Left lung (tissue), 10 donors: ENCODE results near the gene IQCN. TPM values are rescaled to one million over a fixed set of nuclear protein-coding genes. Genes with fewer than 3 reads are reported as not detected.
A peak's percentile ranks its signal among the peaks of the same experiment; 100 is the strongest.

Experiments
- ATAC-seq: fragments of 200-7000 bp; cut with Tn5 transposase; one replicate; pipeline ENCODE4 v1.9.1; 2020; ENCODE audit warnings: moderate library complexity
- DNase-seq, 4 donors: peaks; one replicate each; pipeline ENCODE4 v3.0.0-alpha.2; 2013 to 2020
- H3K27ac ChIP-seq, 2 donors: fragments of 200-600 bp; sonication (generic) in 1 of 2; one replicate each; pipeline versions ENCODE4 v1.5.0 to v1.8.0; 2020 to 2021
- H3K27me3 ChIP-seq, 2 donors: fragments of 200-600 bp; sonication (generic) in 1 of 2; one replicate each; pipeline versions ENCODE4 v1.5.0 to v1.8.0; 2020 to 2021
- H3K36me3 ChIP-seq, 2 donors: fragments of 200-600 bp; sonication (generic) in 1 of 2; one replicate each; pipeline versions ENCODE4 v1.5.0 to v1.8.0; 2020 to 2021
- H3K4me1 ChIP-seq, 2 donors: fragments of 200-600 bp; one replicate each; pipeline ENCODE4 v1.8.0; 2021
- H3K4me3 ChIP-seq, 2 donors: fragments of 200-600 bp; sonication (generic) in 1 of 2; one replicate each; pipeline versions ENCODE4 v1.5.0 to v1.8.0; 2020 to 2021; ENCODE audit warnings: mild to moderate bottlenecking in 1 of 2
- H3K9me3 ChIP-seq, 2 donors: fragments of 200-600 bp; sonication (generic) in 1 of 2; one replicate each; pipeline versions ENCODE4 v1.5.0 to v1.8.0; 2020 to 2021
- CTCF ChIP-seq, 2 donors: fragments of 200-600 bp; sonication (generic) in 1 of 2; IDR thresholded peaks; one replicate each; pipeline versions ENCODE4 v1.5.0 to v1.8.0; 2021; ENCODE audit warnings: antibody characterized with exemption in 2 of 2
- intact Hi-C, 2 donors: fragments of 100-400 bp; cut with DNase I; formaldehyde crosslinking; loops; one replicate each; pipeline versions ENCODE4 v1.11.2 to v1.14.2; 2022
- polyA plus RNA-seq, 6 donors: library from polyadenylated mRNA; unstranded; fragments of 120-200 nt; gene quantifications; one replicate each; pipeline ENCODE4 v1.2.1, GENCODE V29; 2013; ENCODE audit not compliant: insufficient read length in 6 of 6
- total RNA-seq, 2 donors: library from RNA; stranded (reverse); fragmentation: NEBNext Ultra II Directional; extraction: Animal tissue kit (Norgen Biotek cat#: 25700); gene quantifications; one replicate each; pipeline ENCODE4 v1.2.1, GENCODE V29; 2021
- donor health status: DM: no; HTN: yes; CAD: no.
- donor health status: DM: no; HTN: no; CAD: no.

IQCN gene
- total and polyA plus RNA-seq, 8 donors, result 3.0 to 12.7 (median 6.8) TPM

- ATAC-seq, result no peak
- no peak for DNase-seq
- no peak overlapping the region for H3K27ac ChIP-seq
- no peak for TF ChIP-seq CTCF (IDR thresholded peaks at IDR 0.05)
- intact Hi-C loops, result no loop called here
- peaks cover 7 to 18% of the 10 kb centered on the region in 2 donors for H3K4me1 ChIP-seq
- no peaks in the 10 kb centered on the region for H3K9me3 ChIP-seq
- no peak overlapping the region for H3K4me3 ChIP-seq
- H3K27me3 ChIP-seq, result peaks cover 6 to 96% of the 10 kb centered on the region in 2 donors
- no peaks in the 10 kb centered on the region for H3K36me3 ChIP-seq
Measured at GRCh38 chr19:18225355-18225701, 48.9 kb downstream of the IQCN start.

- H3K27ac ChIP-seq, result peak overlapping the region in 1 of 2 donors; percentile 4
- intact Hi-C loops, result no loop called here
- peaks cover 7 to 18% of the 10 kb centered on the region in 2 donors for H3K4me1 ChIP-seq
- H3K27me3 ChIP-seq, result peaks cover 6 to 96% of the 10 kb centered on the region in 2 donors
- no peaks in the 10 kb centered on the region for H3K9me3 ChIP-seq
- DNase-seq, result peak; percentile 93 to 98 (median 95)
- no peak for TF ChIP-seq CTCF (IDR thresholded peaks at IDR 0.05)
- H3K4me3 ChIP-seq, result peak overlapping the region; percentile 34 to 49
- no peaks in the 10 kb centered on the region for H3K36me3 ChIP-seq
- ATAC-seq, result peak; percentile 99
Measured at GRCh38 chr19:18224525-18225354, 49.5 kb downstream of the IQCN start.

GRCh38 chr19:18223860-18224524 lies 50.3 kb downstream of the IQCN start:
- TF ChIP-seq CTCF (IDR thresholded peaks at IDR 0.05), result no peak
- DNase-seq, result peak in 2 of 4 donors; percentile 54 to 86
- Histone ChIP-seq H3K27me3 (peaks cover 6 to 91% of the 10 kb centered on the region in 2 donors), H3K4me3 (peak overlapping the region; percentile 34 to 49), H3K36me3 (no peaks in the 10 kb centered on the region), H3K27ac (peak overlapping the region in 1 of 2 donors; percentile 4), H3K9me3 (no peaks in the 10 kb centered on the region), H3K4me1 (peaks cover 7 to 18% of the 10 kb centered on the region in 2 donors)
- intact Hi-C loops, result no loop called here
- peak; percentile 25 for ATAC-seq

- H3K4me1 ChIP-seq, result peaks cover 7 to 18% of the 10 kb centered on the region in 2 donors
- no peak for TF ChIP-seq CTCF (IDR thresholded peaks at IDR 0.05)
- no peak for ATAC-seq
- H3K27ac ChIP-seq, result no peak overlapping the region
- peaks cover 6 to 72% of the 10 kb centered on the region in 2 donors for H3K27me3 ChIP-seq
- intact Hi-C loops, result no loop called here
- no peak for DNase-seq
- H3K4me3 ChIP-seq, result no peak overlapping the region
- no peaks in the 10 kb centered on the region for H3K36me3 ChIP-seq
- no peaks in the 10 kb centered on the region for H3K9me3 ChIP-seq
Measured at GRCh38 chr19:18221815-18222725, 52.2 kb downstream of the IQCN start.
